Breast epithelium (tissue), 4 donors: ENCODE data around the gene OCRL. TPM values are rescaled to one million over a fixed set of nuclear protein-coding genes. Genes with fewer than 3 reads are reported as not detected.
"Not testable (repeated sequence)": the region's sequence is repeated elsewhere in the genome, so short reads cannot be mapped to it uniquely, and the experiment has no call there.

Source experiments
- DNase-seq, 2 donors: peaks; one replicate each; pipeline ENCODE4 v3.0.0-alpha.2; 2019; ENCODE audit warnings: low spot score in 2 of 2
- H3K27ac ChIP-seq, 2 donors: fragments of 200-600 bp; sonication (generic) in 1 of 2; one replicate each; pipeline ENCODE4 v1.5.1; 2016 to 2019; ENCODE audit warnings: mild to moderate bottlenecking in 1 of 2
- H3K27me3 ChIP-seq, 2 donors: fragments of 200-600 bp; sonication (generic) in 1 of 2; one replicate each; pipeline versions ENCODE4 v1.5.1 to v1.6.0; 2017 to 2019; ENCODE audit warnings: control low read depth in 1 of 2, mild to moderate bottlenecking in 1 of 2
- H3K36me3 ChIP-seq: fragments of 200-600 bp; one replicate; pipeline ENCODE4 v1.5.1; 2019
- H3K4me1 ChIP-seq, 2 donors: fragments of 200-600 bp; sonication (generic); one replicate each; pipeline ENCODE4 v1.5.1; 2016 to 2019; ENCODE audit warnings: control low read depth in 1 of 2
- H3K4me3 ChIP-seq, 3 donors: fragments of 200-600 bp; sonication (generic); 1 replicate in 2 of 3; 2 replicates in 1 of 3; pipeline ENCODE4 v1.5.1; 2016 to 2019; ENCODE audit warnings: mild to moderate bottlenecking in 3 of 3, moderate library complexity in 2 of 3
- H3K9me3 ChIP-seq, 2 donors: fragments of 200-600 bp; sonication (generic) in 1 of 2; one replicate each; pipeline ENCODE4 v1.5.1; 2016 to 2019; ENCODE audit warnings: control low read depth in 1 of 2
- POLR2A ChIP-seq: fragments of 450-650 bp; IDR thresholded peaks from one replicate; pipeline ENCODE4 v1.6.1; 2016; ENCODE audit warnings: antibody characterized with exemption, mild to moderate bottlenecking, moderate library complexity
- POLR2AphosphoS5 ChIP-seq, 3 donors: sonication (generic); formaldehyde crosslinking; IDR thresholded peaks; one replicate each; pipeline ENCODE4 v1.6.1; 2017; ENCODE audit warnings: antibody characterized with exemption in 3 of 3
- intact Hi-C: fragments of 100-400 bp; cut with DNase I; formaldehyde crosslinking; loops from one replicate; pipeline ENCODE4 v1.15.1; 2023; ENCODE audit warnings: low total_unique reads
- total RNA-seq, 3 donors: library from RNA; depleted of rRNA; stranded (reverse); fragments of >200 nt; gene quantifications; one replicate each; pipeline ENCODE4 v1.1.0, GENCODE V29; 2016
- TF ChIP-seq, protein P1 (sequence below), 3 donors: fragments of 450-650 bp; IDR thresholded peaks; one replicate each; pipeline ENCODE4 v1.5.1; 2016 to 2017; ENCODE audit warnings: antibody characterized with exemption in 3 of 3, mild to moderate bottlenecking in 3 of 3, moderate library complexity in 3 of 3

OCRL gene
- total RNA-seq, 3 donors from 2014 or later, result 16.7 to 22.1 (median 17.4) TPM

DNA sequence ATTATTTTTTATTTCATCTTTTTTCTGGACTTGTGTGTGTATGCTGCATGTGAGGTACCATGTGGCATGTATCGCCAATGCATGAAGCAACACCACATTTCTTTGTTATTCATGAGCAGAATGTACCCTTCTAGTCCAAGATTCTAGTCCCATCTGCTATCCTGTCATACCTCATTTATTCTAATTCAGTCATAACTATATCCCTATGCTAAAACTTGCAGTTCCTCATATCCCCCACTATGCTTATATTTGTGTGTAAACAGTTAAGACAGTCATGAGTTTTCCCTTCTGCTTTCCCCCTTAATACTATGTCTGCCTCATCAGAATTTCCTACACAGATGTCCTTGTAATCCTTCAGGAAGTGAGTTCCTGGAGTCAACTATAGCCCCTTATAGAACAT is 19.7 kb downstream of the OCRL start:
- no peaks in the 10 kb centered on the region for H3K36me3 ChIP-seq
- no peaks in the 10 kb centered on the region for H3K4me1 ChIP-seq
- TF ChIP-seq POLR2AphosphoS5 (IDR thresholded peaks at IDR 0.05) (no peak), POLR2A (no peak)
- TF ChIP-seq, protein P1, sequence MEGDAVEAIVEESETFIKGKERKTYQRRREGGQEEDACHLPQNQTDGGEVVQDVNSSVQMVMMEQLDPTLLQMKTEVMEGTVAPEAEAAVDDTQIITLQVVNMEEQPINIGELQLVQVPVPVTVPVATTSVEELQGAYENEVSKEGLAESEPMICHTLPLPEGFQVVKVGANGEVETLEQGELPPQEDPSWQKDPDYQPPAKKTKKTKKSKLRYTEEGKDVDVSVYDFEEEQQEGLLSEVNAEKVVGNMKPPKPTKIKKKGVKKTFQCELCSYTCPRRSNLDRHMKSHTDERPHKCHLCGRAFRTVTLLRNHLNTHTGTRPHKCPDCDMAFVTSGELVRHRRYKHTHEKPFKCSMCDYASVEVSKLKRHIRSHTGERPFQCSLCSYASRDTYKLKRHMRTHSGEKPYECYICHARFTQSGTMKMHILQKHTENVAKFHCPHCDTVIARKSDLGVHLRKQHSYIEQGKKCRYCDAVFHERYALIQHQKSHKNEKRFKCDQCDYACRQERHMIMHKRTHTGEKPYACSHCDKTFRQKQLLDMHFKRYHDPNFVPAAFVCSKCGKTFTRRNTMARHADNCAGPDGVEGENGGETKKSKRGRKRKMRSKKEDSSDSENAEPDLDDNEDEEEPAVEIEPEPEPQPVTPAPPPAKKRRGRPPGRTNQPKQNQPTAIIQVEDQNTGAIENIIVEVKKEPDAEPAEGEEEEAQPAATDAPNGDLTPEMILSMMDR (IDR thresholded peaks at IDR 0.05), result no peak
- peaks cover 0 to 25% of the 10 kb centered on the region in 2 donors for H3K27me3 ChIP-seq
- intact Hi-C loops, result no loop called here
- H3K9me3 ChIP-seq, result no peaks in the 10 kb centered on the region
- no peak overlapping the region for H3K27ac ChIP-seq
- no peak for DNase-seq
- no peak overlapping the region for H3K4me3 ChIP-seq

GRCh38 chrX:129561453-129561852 is 21.4 kb downstream of the OCRL start:
- Histone ChIP-seq H3K27ac (no peak overlapping the region), H3K27me3 (peaks cover 0 to 17% of the 10 kb centered on the region in 2 donors), H3K36me3 (no peaks in the 10 kb centered on the region), H3K4me3 (no peak overlapping the region), H3K4me1 (no peaks in the 10 kb centered on the region), H3K9me3 (no peaks in the 10 kb centered on the region)
- intact Hi-C loops, result no loop called here
- no peak for DNase-seq
- TF ChIP-seq POLR2A (no peak), POLR2AphosphoS5 (IDR thresholded peaks at IDR 0.05) (no peak)
- TF ChIP-seq, protein P1 (IDR thresholded peaks at IDR 0.05), result no peak

DNA sequence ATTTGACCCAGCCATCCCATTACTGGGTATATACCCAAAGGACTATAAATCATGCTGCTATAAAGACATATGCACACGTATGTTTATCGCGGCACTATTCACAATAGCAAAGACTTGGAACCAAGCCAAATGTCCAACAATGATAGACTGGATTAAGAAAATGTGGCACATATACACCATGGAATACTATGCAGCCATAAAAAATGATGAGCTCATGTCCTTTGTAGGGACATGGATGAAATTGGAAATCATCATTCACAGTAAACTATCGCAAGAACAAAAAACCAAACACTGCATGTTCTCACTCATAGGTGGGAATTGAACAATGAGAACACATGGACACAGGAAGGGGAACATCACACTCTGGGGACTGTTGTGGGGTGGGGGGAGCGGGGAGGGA is 24.3 kb downstream of the OCRL start:
- peaks cover 0 to 13% of the 10 kb centered on the region in 2 donors for H3K27me3 ChIP-seq
- intact Hi-C loops, H3K4me1 ChIP-seq, H3K27ac ChIP-seq, H3K9me3 ChIP-seq, H3K4me3 ChIP-seq, DNase-seq, H3K36me3 ChIP-seq: not testable (repeated sequence)

DNA sequence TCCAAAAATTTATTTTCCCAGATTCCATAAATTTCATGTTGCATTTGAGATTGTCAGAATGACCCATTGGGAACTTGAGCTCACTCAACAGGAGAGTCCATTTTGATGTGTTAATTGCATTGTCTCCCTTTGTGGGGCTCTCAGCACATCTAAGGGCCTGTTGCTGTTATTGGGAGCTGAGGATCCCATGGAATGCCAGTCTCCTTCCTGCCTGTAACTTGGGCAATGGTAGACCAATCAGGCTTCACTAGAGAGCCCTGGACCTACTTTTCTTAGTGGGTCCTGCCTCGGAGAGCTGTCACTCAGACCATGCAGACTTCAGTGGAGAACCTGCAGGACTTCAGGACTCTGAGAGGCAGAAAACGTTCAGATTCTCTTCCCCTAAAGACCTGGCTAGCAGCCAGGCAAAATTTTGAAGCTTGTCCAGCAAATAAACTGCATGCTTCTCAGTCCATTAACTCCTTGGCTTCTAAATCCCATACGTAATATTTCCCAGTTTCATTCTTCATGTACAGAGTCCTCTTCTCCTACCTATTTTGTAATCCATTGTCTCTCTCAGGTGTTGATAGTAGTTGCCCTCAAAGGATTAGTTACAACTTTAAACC is 25.1 kb downstream of the OCRL start:
- DNase-seq, result no peak
- Histone ChIP-seq H3K9me3 (no peaks in the 10 kb centered on the region), H3K27ac (no peak overlapping the region), H3K4me1 (no peaks in the 10 kb centered on the region), H3K27me3 (peaks cover 0 to 16% of the 10 kb centered on the region in 2 donors), H3K36me3 (no peaks in the 10 kb centered on the region), H3K4me3 (no peak overlapping the region)
- intact Hi-C loops, result no loop called here
- TF ChIP-seq, protein P1 (IDR thresholded peaks at IDR 0.05), result no peak
- TF ChIP-seq POLR2A, result no peak
- no peak for TF ChIP-seq POLR2AphosphoS5 (IDR thresholded peaks at IDR 0.05)

DNA sequence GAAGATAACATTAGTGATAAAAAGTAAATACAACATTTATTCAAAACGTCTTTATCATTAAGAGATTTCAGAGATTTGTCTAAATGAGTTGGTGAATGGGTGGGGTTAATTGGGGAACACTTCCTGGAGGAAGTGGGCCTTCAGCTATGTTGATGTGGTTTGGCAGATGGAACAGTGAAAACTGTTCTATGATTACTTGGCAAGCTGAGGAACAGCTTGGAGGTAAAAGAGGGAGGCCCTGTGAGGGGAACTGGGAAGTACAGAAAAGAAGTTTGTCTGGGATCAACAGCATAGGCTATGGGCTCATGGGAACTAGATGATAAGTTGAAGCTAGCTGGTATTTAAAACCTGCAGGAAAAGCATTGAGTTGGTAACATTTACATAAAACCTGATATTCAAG is 26.0 kb downstream of the OCRL start:
- H3K4me1 ChIP-seq, result no peaks in the 10 kb centered on the region
- no peak overlapping the region for H3K27ac ChIP-seq
- intact Hi-C loops, result no loop called here
- no peaks in the 10 kb centered on the region for H3K9me3 ChIP-seq
- TF ChIP-seq, protein P1 (IDR thresholded peaks at IDR 0.05), result no peak
- no peak for TF ChIP-seq POLR2AphosphoS5 (IDR thresholded peaks at IDR 0.05)
- TF ChIP-seq POLR2A, result no peak
- DNase-seq, result no peak
- no peak overlapping the region for H3K4me3 ChIP-seq
- H3K36me3 ChIP-seq, result no peaks in the 10 kb centered on the region
- peaks cover 0 to 12% of the 10 kb centered on the region in 2 donors for H3K27me3 ChIP-seq

GRCh38 chrX:129568349-129568748 is 28.3 kb downstream of the OCRL start:
- intact Hi-C loops, result no loop called here
- H3K4me1 ChIP-seq, result no peaks in the 10 kb centered on the region
- TF ChIP-seq POLR2A, result no peak
- TF ChIP-seq, protein P1 (IDR thresholded peaks at IDR 0.05), result no peak
- TF ChIP-seq POLR2AphosphoS5 (IDR thresholded peaks at IDR 0.05), result no peak
- H3K27me3 ChIP-seq, result peaks cover 0 to 6% of the 10 kb centered on the region in 2 donors
- H3K27ac ChIP-seq, result no peak overlapping the region
- no peak overlapping the region for H3K4me3 ChIP-seq
- no peaks in the 10 kb centered on the region for H3K36me3 ChIP-seq
- no peaks in the 10 kb centered on the region for H3K9me3 ChIP-seq
- no peak for DNase-seq
